ENCODE data around the gene RSU1. TPM values are rescaled to one million over a fixed set of nuclear protein-coding genes. Genes with fewer than 3 reads are reported as not detected.

Gene RSU1
- total RNA-seq, 1 experiment from 2014 or later: 42.3 TPM

GRCh38 chr10:16727666-16728065 lies 89.6 kb downstream of the RSU1 start:
- in situ Hi-C loops (cut with HindIII; ENCODE audit: low pct_unique_long_range_greater_than_20kb, low sequenced_read_pairs): no loop called here
- no peak for DNase-seq (ENCODE audit: low read depth, low spot score)

- DNase-seq (ENCODE audit: low read depth, low spot score): no peak
- in situ Hi-C loops (cut with HindIII; ENCODE audit: low pct_unique_long_range_greater_than_20kb, low sequenced_read_pairs): no loop called here
These were observed 92.7 kb downstream of the RSU1 start for GRCh38 chr10:16724509-16724908.

- in situ Hi-C loops (cut with HindIII; ENCODE audit: low pct_unique_long_range_greater_than_20kb, low sequenced_read_pairs): no loop called here
- no peak for DNase-seq (ENCODE audit: low read depth, low spot score)
These were observed 96.4 kb downstream of the RSU1 start for GRCh38 chr10:16720812-16721211.

DNA sequence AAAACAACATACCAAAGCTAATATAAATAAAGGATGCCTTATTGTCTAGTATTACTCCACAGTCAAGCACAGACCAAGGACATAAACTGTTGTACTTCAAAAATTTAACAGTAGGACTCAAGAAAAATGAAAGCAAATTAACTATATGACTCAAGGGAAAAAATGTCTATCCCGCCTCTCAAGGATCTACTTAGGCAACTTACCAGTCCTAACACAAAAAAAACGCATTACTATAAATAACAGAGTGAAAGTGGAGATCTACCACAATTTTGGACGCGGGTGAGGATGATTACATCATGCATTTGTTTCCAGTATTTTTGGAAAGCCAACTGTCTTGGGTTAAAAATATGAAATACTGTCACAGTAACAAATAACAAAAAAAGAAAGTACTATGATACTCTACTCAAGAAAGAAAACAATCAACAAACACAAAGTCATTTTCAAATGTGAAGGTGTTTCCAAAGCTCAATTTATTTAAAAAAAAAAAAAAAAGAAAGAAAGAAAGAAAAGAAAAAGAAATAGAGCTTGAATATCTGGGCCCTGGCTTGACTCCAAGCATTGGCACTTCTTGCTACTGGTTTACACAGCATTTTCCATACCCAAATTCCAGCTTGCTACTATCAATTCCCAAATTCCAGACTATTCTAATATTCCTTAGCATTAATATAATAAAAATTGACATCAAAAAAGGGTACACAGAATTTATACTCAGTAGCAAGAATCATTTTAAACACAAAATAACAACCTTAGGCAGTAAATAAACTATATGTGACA lies 99.4 kb downstream of the RSU1 start:
- in situ Hi-C loops (cut with HindIII; ENCODE audit: low pct_unique_long_range_greater_than_20kb, low sequenced_read_pairs): no loop called here
- no peak for DNase-seq (ENCODE audit: low read depth, low spot score)

DNA sequence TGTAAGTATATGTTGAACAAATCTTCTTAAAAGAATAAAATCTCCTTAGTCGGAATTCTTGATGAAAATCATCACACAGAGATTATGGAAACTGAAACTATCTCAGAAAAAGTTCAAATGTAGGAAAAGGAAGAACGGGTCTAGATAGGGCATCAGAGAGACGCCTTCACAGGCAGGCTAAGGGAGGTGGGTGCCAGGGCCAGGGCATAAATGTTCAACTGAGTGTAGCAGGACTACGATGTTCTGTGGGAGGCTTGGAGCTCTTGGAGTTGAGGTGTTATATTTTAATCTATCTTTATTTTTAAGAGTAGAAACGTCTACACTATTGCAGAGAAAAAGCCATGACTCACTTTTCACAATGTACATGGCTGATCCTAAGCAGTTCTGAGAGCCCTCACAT lies 101.2 kb downstream of the RSU1 start:
- no peak for DNase-seq (ENCODE audit: low read depth, low spot score)
- in situ Hi-C loops (cut with HindIII; ENCODE audit: low pct_unique_long_range_greater_than_20kb, low sequenced_read_pairs): no loop called here

DNA sequence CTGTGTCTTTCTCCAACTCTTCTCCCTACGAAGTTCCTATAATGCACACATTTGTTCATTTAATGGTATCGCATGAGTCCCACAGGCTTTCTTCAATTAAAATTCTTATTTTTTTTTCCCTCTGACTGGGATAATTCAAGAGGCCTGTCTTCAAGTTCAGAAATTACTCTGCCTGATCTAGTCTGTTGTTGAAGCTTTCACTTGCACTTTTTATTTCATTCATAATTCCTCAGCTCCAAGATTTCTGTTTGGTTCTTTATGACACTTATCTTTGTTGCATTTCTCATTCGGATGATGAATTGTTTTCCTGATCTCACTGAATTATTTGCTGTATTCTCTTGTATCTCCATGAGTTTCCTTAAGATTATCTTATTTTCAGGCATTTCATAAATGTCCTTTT lies 103.9 kb downstream of the RSU1 start:
- in situ Hi-C loops (cut with HindIII; ENCODE audit: low pct_unique_long_range_greater_than_20kb, low sequenced_read_pairs): no loop called here
- no peak for DNase-seq (ENCODE audit: low read depth, low spot score)

- DNase-seq (ENCODE audit: low read depth, low spot score): no peak
- in situ Hi-C loops (cut with HindIII; ENCODE audit: low pct_unique_long_range_greater_than_20kb, low sequenced_read_pairs): no loop called here
These were observed 104.3 kb downstream of the RSU1 start for GRCh38 chr10:16712883-16713282.

- peak; percentile 62 for DNase-seq (ENCODE audit: low read depth, low spot score)
These were observed 116.9 kb downstream of the RSU1 start for GRCh38 chr10:16700331-16700730.

GRCh38 chr10:16699435-16700057 lies 117.7 kb downstream of the RSU1 start:
- in situ Hi-C loops (cut with HindIII; ENCODE audit: low pct_unique_long_range_greater_than_20kb, low sequenced_read_pairs): no loop called here
- no peak for DNase-seq (ENCODE audit: low read depth, low spot score)

More at GRCh38 chr10:16700331-16700730, 116.9 kb downstream of the RSU1 start:
- in situ Hi-C loops (cut with HindIII; ENCODE audit: low pct_unique_long_range_greater_than_20kb, low sequenced_read_pairs): no loop called here

GRCh38 chr10:16698461-16698860 lies 118.8 kb downstream of the RSU1 start:
- in situ Hi-C loops (cut with HindIII; ENCODE audit: low pct_unique_long_range_greater_than_20kb, low sequenced_read_pairs): no loop called here
- no peak for DNase-seq (ENCODE audit: low read depth, low spot score)

DNA sequence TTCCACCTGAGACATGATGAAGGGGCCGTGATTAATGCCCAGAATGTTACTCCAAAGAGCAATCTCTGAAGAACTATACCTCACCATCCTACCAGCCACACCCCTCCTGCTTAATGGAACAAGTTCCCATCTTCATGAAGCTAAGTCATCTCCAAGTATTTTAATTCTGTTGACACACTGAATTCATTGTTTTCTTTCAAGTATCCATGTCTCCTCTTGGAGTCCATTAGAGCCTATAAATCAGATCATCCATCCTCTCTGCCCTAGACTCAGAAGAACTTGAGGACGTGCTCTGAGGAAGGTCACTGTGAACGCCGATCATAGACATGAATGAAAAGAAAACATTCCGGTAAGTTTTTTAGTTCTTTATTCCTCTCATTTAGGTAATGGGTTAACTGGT lies 126.8 kb downstream of the RSU1 start:
- no peak for DNase-seq (ENCODE audit: low read depth, low spot score)
- in situ Hi-C loops (cut with HindIII; ENCODE audit: low pct_unique_long_range_greater_than_20kb, low sequenced_read_pairs): no loop called here

DNA sequence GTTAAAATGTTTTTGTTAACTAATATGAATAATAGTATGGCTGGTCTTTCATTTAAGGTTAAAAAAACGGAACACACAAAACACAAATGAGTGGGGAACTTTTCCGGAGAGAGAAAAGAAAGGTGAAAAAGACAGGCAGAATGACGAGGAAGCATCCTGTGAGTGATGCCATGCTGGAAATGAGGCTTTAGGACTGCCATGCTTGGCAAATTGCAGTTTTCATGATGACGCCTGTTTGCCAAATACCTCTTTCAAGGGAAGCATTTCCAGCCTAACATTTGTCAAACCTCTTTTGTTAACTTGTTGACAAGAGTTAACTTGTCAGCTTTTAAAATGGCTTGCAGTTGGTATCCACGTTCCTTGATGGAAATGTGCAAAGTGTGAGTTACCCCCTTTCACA lies 127.5 kb downstream of the RSU1 start:
- DNase-seq (ENCODE audit: low read depth, low spot score): no peak
- in situ Hi-C loops (cut with HindIII; ENCODE audit: low pct_unique_long_range_greater_than_20kb, low sequenced_read_pairs): no loop called here

DNA sequence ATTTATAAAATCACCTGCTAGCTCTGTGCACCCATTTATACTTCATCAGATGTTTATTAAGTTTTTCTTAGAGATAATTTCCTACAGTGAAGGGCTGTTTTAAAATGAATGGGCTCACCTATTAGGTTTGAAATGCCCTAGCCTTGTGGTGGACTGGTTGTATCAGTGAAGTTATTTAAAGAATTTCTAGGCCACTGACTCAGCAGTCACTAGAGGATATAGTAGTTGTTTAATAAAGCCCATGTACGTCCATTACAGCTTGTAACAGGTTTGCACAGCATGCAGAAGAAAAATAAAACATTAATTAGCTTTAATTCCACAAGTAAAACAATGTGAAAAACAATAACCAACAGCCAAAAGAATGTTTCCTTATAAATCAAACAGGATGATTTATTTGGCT lies 128.0 kb downstream of the RSU1 start:
- in situ Hi-C loops (cut with HindIII; ENCODE audit: low pct_unique_long_range_greater_than_20kb, low sequenced_read_pairs): no loop called here
- no peak for DNase-seq (ENCODE audit: low read depth, low spot score)

DNA sequence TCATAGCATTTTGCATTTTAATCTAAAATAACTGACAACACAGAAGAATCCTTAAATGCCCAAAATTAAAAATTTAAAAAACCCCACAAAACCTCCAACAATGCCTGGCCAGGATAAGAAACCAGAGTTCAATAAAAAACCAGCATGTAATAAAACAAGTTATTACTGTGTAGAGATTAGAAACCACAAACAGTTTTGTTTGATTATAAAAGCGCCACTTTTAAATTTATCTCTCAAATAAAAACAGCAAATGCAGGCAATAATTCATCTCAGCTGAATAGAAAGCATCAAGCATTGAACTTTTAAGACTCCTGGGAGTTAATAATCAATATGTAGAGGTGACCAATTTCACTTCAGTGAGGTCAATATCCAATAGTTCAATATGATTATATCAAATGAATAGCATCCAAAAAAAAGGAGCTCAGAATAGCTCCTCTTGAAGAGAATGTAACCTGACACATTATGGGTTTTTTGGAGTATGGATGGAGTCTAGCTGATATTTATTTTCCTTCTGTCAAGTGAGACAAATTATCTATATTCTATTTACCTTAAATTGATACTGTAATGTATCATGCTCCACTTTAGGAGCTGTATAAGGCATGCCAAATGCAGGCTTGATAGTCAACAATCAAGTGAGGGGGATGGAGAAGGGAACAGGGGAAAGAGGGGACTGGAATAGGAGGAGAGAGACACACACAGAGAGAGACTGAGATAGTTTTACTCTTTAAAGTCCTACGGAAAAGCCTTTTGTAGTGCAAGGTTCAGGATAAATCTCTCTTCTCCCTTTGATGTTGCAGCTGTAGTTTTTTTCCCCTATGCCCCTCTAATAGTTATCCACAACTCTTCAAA lies 130.9 kb downstream of the RSU1 start:
- in situ Hi-C loops (cut with HindIII; ENCODE audit: low pct_unique_long_range_greater_than_20kb, low sequenced_read_pairs): no loop called here
- no peak for DNase-seq (ENCODE audit: low read depth, low spot score)

- DNase-seq (ENCODE audit: low read depth, low spot score): no peak
- in situ Hi-C loops (cut with HindIII; ENCODE audit: low pct_unique_long_range_greater_than_20kb, low sequenced_read_pairs): no loop called here
These were observed 131.7 kb downstream of the RSU1 start for GRCh38 chr10:16685551-16685950.

DNA sequence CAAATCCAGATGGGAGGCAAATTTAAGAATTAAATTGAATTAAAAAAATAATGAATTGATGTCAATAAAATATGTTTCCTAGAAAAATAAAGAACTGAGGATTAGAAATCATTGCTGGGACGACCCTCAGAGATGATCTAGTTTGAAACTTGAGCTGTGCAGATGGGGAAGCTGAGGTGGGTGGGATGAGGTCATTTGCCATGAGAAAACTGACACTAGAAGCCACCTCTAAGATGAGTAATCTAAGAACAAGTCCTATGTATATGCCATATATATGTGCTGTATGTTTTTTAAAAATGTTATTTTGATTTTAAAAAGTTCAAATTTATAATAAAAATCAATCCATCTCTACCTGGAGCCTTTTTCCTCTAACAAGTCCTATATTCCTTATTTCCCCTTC lies 135.7 kb downstream of the RSU1 start:
- DNase-seq (ENCODE audit: low read depth, low spot score): no peak
- in situ Hi-C loops (cut with HindIII; ENCODE audit: low pct_unique_long_range_greater_than_20kb, low sequenced_read_pairs): no loop called here

- DNase-seq (ENCODE audit: low read depth, low spot score): no peak
- in situ Hi-C loops (cut with HindIII; ENCODE audit: low pct_unique_long_range_greater_than_20kb, low sequenced_read_pairs): no loop called here
These were observed 137.7 kb downstream of the RSU1 start for GRCh38 chr10:16679511-16679910.

GRCh38 chr10:16675334-16675733 lies 141.9 kb downstream of the RSU1 start:
- in situ Hi-C loops (cut with HindIII; ENCODE audit: low pct_unique_long_range_greater_than_20kb, low sequenced_read_pairs): no loop called here
- DNase-seq (ENCODE audit: low read depth, low spot score): no peak

Measured in SK-MEL-5 (cell line).